ENCODE measurements around the gene INSL6. TPM values are rescaled to one million over a fixed set of nuclear protein-coding genes. Genes with fewer than 3 reads are reported as not detected.

The INSL6 gene

GRCh38 chr9:5178126-5178805 is 7.2 kb downstream of the INSL6 start:
- Histone ChIP-seq H3K4me1 (ENCODE audit: control insufficient read depth, insufficient read depth, low read length) (no peaks in the 10 kb centered on the region), H3K9ac (ENCODE audit: low read depth, low read length) (no peak overlapping the region), H3K4me3 (ENCODE audit: low read length) (no peak overlapping the region), H3K27me3 (ENCODE audit: control insufficient read depth, insufficient read depth, low read length) (no peaks in the 10 kb centered on the region), H3K9me3 (replicated peaks; ENCODE audit: low read length) (no peaks in the 10 kb centered on the region), H3K4me2 (ENCODE audit: low read length) (no peak overlapping the region), H3K36me3 (ENCODE audit: insufficient read depth, low read length) (no peaks in the 10 kb centered on the region)

- Histone ChIP-seq H3K9ac (ENCODE audit: low read depth, low read length) (no peak overlapping the region), H3K4me2 (ENCODE audit: low read length) (no peak overlapping the region), H3K9me3 (replicated peaks; ENCODE audit: low read length) (no peaks in the 10 kb centered on the region), H3K27me3 (ENCODE audit: control insufficient read depth, insufficient read depth, low read length) (no peaks in the 10 kb centered on the region), H3K4me1 (ENCODE audit: control insufficient read depth, insufficient read depth, low read length) (no peaks in the 10 kb centered on the region), H3K4me3 (ENCODE audit: low read length) (no peak overlapping the region), H3K36me3 (ENCODE audit: insufficient read depth, low read length) (peaks cover 9% of the 10 kb centered on the region)
Measured at GRCh38 chr9:5146241-5146640, 39.2 kb downstream of the INSL6 start.

- no peak overlapping the region for H3K4me3 ChIP-seq (ENCODE audit: low read length)
- H3K36me3 ChIP-seq (ENCODE audit: insufficient read depth, low read length) = peaks cover 7% of the 10 kb centered on the region
- H3K9me3 ChIP-seq (replicated peaks; ENCODE audit: low read length) = no peaks in the 10 kb centered on the region
- H3K9ac ChIP-seq (ENCODE audit: low read depth, low read length) = no peak overlapping the region
- H3K4me2 ChIP-seq (ENCODE audit: low read length) = no peak overlapping the region
- peaks cover 3% of the 10 kb centered on the region for H3K4me1 ChIP-seq (ENCODE audit: control insufficient read depth, insufficient read depth, low read length)
- no peaks in the 10 kb centered on the region for H3K27me3 ChIP-seq (ENCODE audit: control insufficient read depth, insufficient read depth, low read length)
Measured at GRCh38 chr9:5144217-5144616, 41.2 kb downstream of the INSL6 start.

GRCh38 chr9:5140151-5140550 is 45.3 kb downstream of the INSL6 start:
- no peaks in the 10 kb centered on the region for H3K36me3 ChIP-seq (ENCODE audit: insufficient read depth, low read length)
- no peaks in the 10 kb centered on the region for H3K9me3 ChIP-seq (replicated peaks; ENCODE audit: low read length)
- H3K4me2 ChIP-seq (ENCODE audit: low read length) = no peak overlapping the region

GRCh38 chr9:5122516-5122915 is 62.9 kb downstream of the INSL6 start:
- H3K9me3 ChIP-seq (replicated peaks; ENCODE audit: low read length) = no peaks in the 10 kb centered on the region
- H3K9ac ChIP-seq (ENCODE audit: low read depth, low read length) = no peak overlapping the region
- H3K36me3 ChIP-seq (ENCODE audit: insufficient read depth, low read length) = peaks cover 18% of the 10 kb centered on the region
- no peak overlapping the region for H3K4me3 ChIP-seq (ENCODE audit: low read length)
- H3K27me3 ChIP-seq (ENCODE audit: control insufficient read depth, insufficient read depth, low read length) = no peaks in the 10 kb centered on the region
- H3K4me1 ChIP-seq (ENCODE audit: control insufficient read depth, insufficient read depth, low read length) = no peaks in the 10 kb centered on the region
- H3K4me2 ChIP-seq (ENCODE audit: low read length) = no peak overlapping the region

More at GRCh38 chr9:5140151-5140550, 45.3 kb downstream of the INSL6 start:
- Histone ChIP-seq H3K9ac (ENCODE audit: low read depth, low read length) (no peak overlapping the region), H3K4me3 (ENCODE audit: low read length) (no peak overlapping the region), H3K27me3 (ENCODE audit: control insufficient read depth, insufficient read depth, low read length) (no peaks in the 10 kb centered on the region), H3K4me1 (ENCODE audit: control insufficient read depth, insufficient read depth, low read length) (peaks cover 3% of the 10 kb centered on the region)

- Histone ChIP-seq H3K4me3 (ENCODE audit: low read length) (no peak overlapping the region), H3K9ac (ENCODE audit: low read depth, low read length) (no peak overlapping the region), H3K4me2 (ENCODE audit: low read length) (no peak overlapping the region), H3K27me3 (ENCODE audit: control insufficient read depth, insufficient read depth, low read length) (no peaks in the 10 kb centered on the region), H3K4me1 (ENCODE audit: control insufficient read depth, insufficient read depth, low read length) (no peaks in the 10 kb centered on the region), H3K36me3 (ENCODE audit: insufficient read depth, low read length) (peaks cover 18% of the 10 kb centered on the region), H3K9me3 (replicated peaks; ENCODE audit: low read length) (no peaks in the 10 kb centered on the region)
Measured at GRCh38 chr9:5122116-5122515, 63.3 kb downstream of the INSL6 start.

- H3K4me2 ChIP-seq (ENCODE audit: low read length) = no peak overlapping the region
- no peaks in the 10 kb centered on the region for H3K27me3 ChIP-seq (ENCODE audit: control insufficient read depth, insufficient read depth, low read length)
- H3K9me3 ChIP-seq (replicated peaks; ENCODE audit: low read length) = no peaks in the 10 kb centered on the region
- H3K9ac ChIP-seq (ENCODE audit: low read depth, low read length) = no peak overlapping the region
- no peaks in the 10 kb centered on the region for H3K4me1 ChIP-seq (ENCODE audit: control insufficient read depth, insufficient read depth, low read length)
- H3K4me3 ChIP-seq (ENCODE audit: low read length) = no peak overlapping the region
- H3K36me3 ChIP-seq (ENCODE audit: insufficient read depth, low read length) = peaks cover 28% of the 10 kb centered on the region
Measured at GRCh38 chr9:5113994-5114748, 71.3 kb downstream of the INSL6 start.

Small RNAs within 50 kb of the gene (small RNA-seq; reads per million reads assigned to genes)
- not detected for gene AL133547.1

All from skeletal muscle satellite cell (primary cell).